Kidney (tissue), 14 donors: ENCODE measurements around the gene MICAL2. TPM values are rescaled to one million over a fixed set of nuclear protein-coding genes. Genes with fewer than 3 reads are reported as not detected.
"Not testable (repeated sequence)": the region's sequence is repeated elsewhere in the genome, so short reads cannot be mapped to it uniquely, and the experiment has no call there.

Experiments
- DNase-seq, 5 donors: peaks; one replicate each; pipeline ENCODE4 v3.0.0-alpha.2; 2013 to 2020
- FAIRE-seq: peaks from 2 replicates; lab custom pipeline; 2012; peaks lifted over from hg19 to GRCh38; lab: Jason Lieb, UNC
- H3K27ac ChIP-seq, 2 donors: one replicate each; pipeline ENCODE4 v1.7.0; 2013; ENCODE audit warnings: low read depth in 2 of 2, low read length in 2 of 2, inconsistent platforms in 1 of 2
- H3K27me3 ChIP-seq: one replicate; pipeline ENCODE4 v1.7.1; 2013; ENCODE audit warnings: low read length, inconsistent platforms; ENCODE audit not compliant: control insufficient read depth, insufficient read depth
- H3K36me3 ChIP-seq, 3 donors: one replicate each; pipeline versions ENCODE4 v1.7.0 to v1.7.1; 2013; ENCODE audit warnings: low read length in 3 of 3, control low read depth in 1 of 3, inconsistent platforms in 1 of 3; ENCODE audit not compliant: insufficient read depth in 3 of 3, control insufficient read depth in 2 of 3
- H3K4me1 ChIP-seq, 3 donors: one replicate each; pipeline versions ENCODE4 v1.7.0 to v1.7.1; 2013; ENCODE audit warnings: low read length in 3 of 3, inconsistent platforms in 1 of 3, low read depth in 1 of 3; ENCODE audit not compliant: control insufficient read depth in 2 of 3, insufficient read depth in 2 of 3
- H3K4me3 ChIP-seq, 3 donors: one replicate each; pipeline versions ENCODE4 v1.7.0 to v1.8.1; 2013; ENCODE audit warnings: low read length in 3 of 3, control low read depth in 1 of 3, inconsistent platforms in 1 of 3
- H3K9ac ChIP-seq, 3 donors: one replicate each; pipeline versions ENCODE4 v1.7.0 to v1.7.1; 2013; ENCODE audit warnings: low read length in 3 of 3, control low read depth in 1 of 3, inconsistent platforms in 1 of 3
- H3K9me3 ChIP-seq, 3 donors: one replicate each; pipeline versions ENCODE4 v1.7.0 to v1.7.1; 2013; ENCODE audit warnings: low read length in 3 of 3, control low read depth in 1 of 3, inconsistent platforms in 1 of 3; ENCODE audit not compliant: control insufficient read depth in 2 of 3, insufficient read depth in 1 of 3
- CTCF ChIP-seq: IDR thresholded peaks from 3 replicates; pipeline ENCODE4 v1.5.1; 2012; ENCODE audit warnings: mild to moderate bottlenecking, moderate library complexity, borderline replicate concordance; ENCODE audit not compliant: insufficient read depth; ENCODE audit errors: extremely low read depth
- intact Hi-C: fragments of 100-400 bp; cut with DNase I; formaldehyde crosslinking; loops from one replicate; pipeline ENCODE4 v1.11.1; 2022
- polyA plus RNA-seq: library from polyadenylated mRNA; stranded (reverse); fragments of 350-450 nt; fragmentation: Illumina TruSeq; extraction: RNeasy Lipid Tissue Mini Kit (QIAGEN cat#74804); gene quantifications from one replicate; pipeline ENCODE4 v1.2.3, GENCODE V29; 2014; ENCODE audit warnings: low read depth, low replicate concordance; ENCODE audit not compliant: insufficient read depth
- total RNA-seq: library from RNA; stranded (reverse); fragmentation: NEBNext Ultra II Directional; extraction: Animal tissue kit (Norgen Biotek cat#: 25700); gene quantifications from one replicate; pipeline ENCODE4 v1.2.1, GENCODE V29; 2021
- donor health status: control.
- donor health status: control.
- donor health status: control.
- donor health status: control.
- donor health status: control.
- donor health status: DM: yes; HTN: yes; CAD: no.
- donor health status: Normal renal cell carcinoma (clear cell type).

Gene MICAL2
- total and polyA plus RNA-seq, 2 donors from 2014 or later, result 7.8 to 64.5 TPM

GRCh38 chr11:12142909-12143308, 32.5 kb downstream of the MICAL2 start:
- no peaks in the 10 kb centered on the region for H3K36me3 ChIP-seq
- H3K4me1 ChIP-seq, result peaks cover 0 to 23% (median 11%) of the 10 kb centered on the region in 3 donors
- no peak for TF ChIP-seq CTCF
- no peaks in the 10 kb centered on the region for H3K9me3 ChIP-seq
- H3K27me3 ChIP-seq, result no peaks in the 10 kb centered on the region
- no peak overlapping the region for H3K9ac ChIP-seq
- no peak for FAIRE-seq
- intact Hi-C loops, result no loop called here
- no peak for DNase-seq
- peak overlapping the region in 1 of 2 donors; percentile 80 for H3K27ac ChIP-seq
- no peak overlapping the region for H3K4me3 ChIP-seq

GRCh38 chr11:12143461-12144258, 33.3 kb downstream of the MICAL2 start:
- H3K9ac ChIP-seq, result no peak overlapping the region
- no peak for TF ChIP-seq CTCF

GRCh38 chr11:12144330-12145174, 34.2 kb downstream of the MICAL2 start:
- H3K9ac ChIP-seq, result no peak overlapping the region
- H3K36me3 ChIP-seq, result no peaks in the 10 kb centered on the region
- H3K4me1 ChIP-seq, result peaks cover 0 to 16% (median 5%) of the 10 kb centered on the region in 3 donors
- FAIRE-seq (no peak), DNase-seq (no peak)
- intact Hi-C loops, result no loop called here
- no peak overlapping the region for H3K4me3 ChIP-seq
- TF ChIP-seq CTCF, result no peak
- H3K27me3 ChIP-seq, result no peaks in the 10 kb centered on the region
- H3K27ac ChIP-seq, result peak overlapping the region; percentile 28 to 80
- H3K9me3 ChIP-seq, result no peaks in the 10 kb centered on the region

More at GRCh38 chr11:12143461-12144258, 33.3 kb downstream of the MICAL2 start:
- no peak for DNase-seq
- Histone ChIP-seq H3K4me1 (peaks cover 0 to 20% (median 9%) of the 10 kb centered on the region in 3 donors), H3K27me3 (no peaks in the 10 kb centered on the region), H3K36me3 (no peaks in the 10 kb centered on the region), H3K9me3 (no peaks in the 10 kb centered on the region), H3K4me3 (no peak overlapping the region), H3K27ac (peak overlapping the region; percentile 28 to 80)
- intact Hi-C loops, result no loop called here
- no peak for FAIRE-seq

- H3K4me3 ChIP-seq, H3K27me3 ChIP-seq, FAIRE-seq, H3K9ac ChIP-seq, intact Hi-C loops, DNase-seq, H3K9me3 ChIP-seq, H3K36me3 ChIP-seq, H3K27ac ChIP-seq: not testable (repeated sequence)
- H3K4me1 ChIP-seq, result peaks cover 0 to 12% (median 5%) of the 10 kb centered on the region in 3 donors
These were observed 36.3 kb downstream of the MICAL2 start for GRCh38 chr11:12146678-12147077.
